GM19452 (cell line): Measurements from ENCODE around the gene SMIM14.
"Not testable (repeated sequence)": the region's sequence is repeated elsewhere in the genome, so short reads cannot be mapped to it uniquely, and the experiment has no call there.

Experiments
- ATAC-seq: cut with Tn5 transposase; IDR thresholded peaks from one replicate; pipeline ENCODE4 v1.9.1; 2021; ENCODE audit not compliant: unreplicated experiment

The SMIM14 gene

DNA sequence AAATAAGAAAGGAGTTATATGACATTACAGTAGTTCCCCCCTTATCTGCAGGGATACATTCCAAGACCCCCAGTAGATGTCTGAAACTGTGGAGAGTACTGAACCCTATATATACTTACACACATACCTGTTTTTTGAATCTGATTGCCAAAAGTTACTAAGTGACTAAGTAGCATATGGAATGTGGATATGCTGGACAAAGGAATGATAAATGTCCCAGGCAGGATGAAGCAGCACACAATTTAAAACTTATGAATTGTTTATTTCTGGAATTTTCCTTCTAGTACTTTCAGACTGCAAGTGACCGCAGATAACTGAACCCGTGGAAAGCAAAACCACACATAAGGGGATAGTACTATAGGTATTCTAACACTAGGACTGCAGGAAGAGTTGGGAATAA is 134.1 kb downstream of the SMIM14 start:
- no peak for ATAC-seq

DNA sequence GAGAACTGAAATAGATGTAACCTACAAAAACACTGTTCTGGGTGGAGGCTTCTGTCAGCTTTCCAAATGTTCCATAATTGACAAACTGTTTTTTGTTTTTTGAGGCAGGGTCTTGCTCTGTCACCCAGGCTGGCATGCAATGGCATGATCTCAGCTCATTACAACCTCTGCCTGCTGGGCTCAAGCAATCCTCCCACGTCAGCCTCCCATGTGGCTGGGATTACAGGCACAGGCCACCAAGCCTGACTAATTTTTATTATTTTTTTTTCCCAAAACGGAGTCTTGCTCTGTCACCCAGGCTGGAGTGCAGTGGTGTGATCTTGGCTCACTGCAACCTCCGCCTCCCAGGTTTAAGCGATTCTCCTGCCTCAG is 136.0 kb downstream of the SMIM14 start:
- ATAC-seq, result not testable (repeated sequence)

DNA sequence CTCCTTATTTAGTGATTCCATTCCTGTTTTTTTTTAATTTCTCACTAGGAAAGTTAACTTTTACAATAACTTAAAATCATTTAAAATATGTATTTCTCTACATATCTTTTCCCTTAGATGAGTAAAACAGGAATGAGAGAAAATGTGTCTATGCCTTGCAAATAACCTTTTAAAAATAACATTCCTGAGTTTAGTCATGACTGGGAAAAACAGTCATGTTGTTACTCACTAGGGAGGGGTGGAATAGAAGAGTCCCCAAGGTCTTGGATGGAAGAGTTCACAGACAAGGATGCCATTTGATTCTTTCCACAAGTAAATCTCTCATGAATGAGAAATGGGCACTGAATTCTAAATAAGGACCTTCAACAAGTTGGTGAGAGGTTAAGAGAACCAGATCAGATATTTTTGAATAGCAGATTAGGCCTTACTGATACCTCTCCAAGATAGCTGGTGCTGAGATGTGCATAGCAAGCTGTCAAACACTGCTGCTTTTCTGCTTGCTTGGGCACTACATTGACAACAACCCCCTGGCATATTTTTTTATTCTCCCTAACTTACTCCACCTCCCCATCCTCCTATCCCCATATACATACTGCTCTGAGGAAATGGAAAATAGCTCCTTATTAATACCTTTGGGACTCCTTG is 136.5 kb downstream of the SMIM14 start:
- ATAC-seq, result no peak

DNA sequence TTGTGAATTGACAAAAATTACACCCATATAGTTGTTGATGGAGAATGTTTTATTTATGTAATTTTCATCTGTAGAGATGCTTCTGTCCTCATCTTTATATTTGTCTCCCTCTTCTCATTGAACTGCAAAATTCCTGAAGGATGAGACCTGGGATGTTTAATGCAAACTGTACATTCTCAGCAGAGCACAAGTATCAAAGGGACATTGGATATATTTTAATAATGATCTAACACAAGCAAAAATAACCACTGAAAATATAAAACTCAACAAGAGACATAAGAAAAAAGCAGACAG is 140.0 kb downstream of the SMIM14 start:
- no peak for ATAC-seq

DNA sequence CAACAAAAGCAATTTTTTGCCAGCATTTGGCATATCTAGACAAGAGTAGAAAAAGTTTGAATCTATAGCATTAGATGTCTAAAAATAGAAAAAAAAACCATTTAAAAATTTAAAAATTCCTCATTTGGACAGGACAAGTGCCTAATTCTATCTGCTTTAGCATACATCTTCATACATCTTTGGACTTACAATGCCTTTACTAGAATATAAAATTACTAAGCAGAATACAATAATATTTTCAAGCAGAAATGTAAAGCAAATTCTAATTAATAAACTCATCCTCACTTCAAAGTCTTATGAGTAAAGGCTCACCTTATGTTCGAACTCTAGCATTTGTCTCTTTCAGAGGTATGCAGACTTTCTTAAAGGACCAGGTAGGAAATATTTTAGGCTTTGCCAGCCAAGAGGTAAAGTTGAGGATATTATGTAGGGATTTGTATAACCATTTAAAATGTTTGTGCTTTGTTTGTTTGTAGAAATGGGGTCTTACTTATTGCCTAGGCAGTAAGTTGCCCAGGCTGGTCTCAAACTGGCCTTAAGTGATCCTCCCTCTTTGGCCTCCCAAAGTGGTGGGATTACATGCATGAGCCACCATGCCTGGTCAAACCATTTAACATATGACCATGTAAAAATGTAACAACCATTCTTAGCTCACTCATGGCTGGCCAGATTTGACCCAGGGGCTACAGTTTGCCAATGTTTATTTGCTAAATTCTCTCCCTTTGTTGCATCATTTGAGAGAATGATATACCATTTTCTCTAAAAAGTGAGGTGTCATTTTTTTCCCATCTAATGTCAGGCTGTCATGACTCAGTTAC is 140.5 kb downstream of the SMIM14 start:
- ATAC-seq, result no peak
